ENCODE results near the gene RBMS3. TPM values are rescaled to one million over a fixed set of nuclear protein-coding genes. Genes with fewer than 3 reads are reported as not detected.

The RBMS3 gene
- total and polyA plus RNA-seq, 4 donors = 4.8 to 117 (median 29.4) TPM

- H3K9me3 ChIP-seq (ENCODE audit: control insufficient read depth in 4 of 4, insufficient read depth in 3 of 4, low read length in 3 of 4) = no peaks in the 10 kb centered on the region
- peaks cover 0 to 36% (median 3%) of the 10 kb centered on the region in 5 donors for H3K4me1 ChIP-seq (ENCODE audit: control insufficient read depth in 5 of 5, insufficient read depth in 5 of 5, low read length in 5 of 5)
- peak overlapping the region; percentile 86 to 99 for H3K9ac ChIP-seq (ENCODE audit: insufficient read depth in 1 of 2, low read length in 2 of 2)
- no peaks in the 10 kb centered on the region for H3K27me3 ChIP-seq (ENCODE audit: control insufficient read depth in 3 of 3, insufficient read depth in 3 of 3, low read length in 2 of 3)
- no peak for TF ChIP-seq CTCF (IDR thresholded peaks at IDR 0.05; ENCODE audit: control extremely low read depth, extremely low read depth)
- WGBS, 2 donors = 40 to 66% methylated on average over 4 of the region's 4 CpGs
- H3K27ac ChIP-seq (ENCODE audit: low read depth in 1 of 2, low read length in 1 of 2) = peak overlapping the region in 1 of 2 donors; percentile 67
- peak overlapping the region; percentile 8 for H3K4me3 ChIP-seq
- ATAC-seq (ENCODE audit: insufficient read depth, low FRiP score) (no peak), DNase-seq (peak in 2 of 3 donors; percentile 69 to 77)
- H3K36me3 ChIP-seq (ENCODE audit: control insufficient read depth in 4 of 4, insufficient read depth in 4 of 4, low read length in 4 of 4) = peaks cover 0 to 3% (median 0%) of the 10 kb centered on the region in 4 donors
Observed at GRCh38 chr3:29283231-29284119, 2.6 kb downstream of the RBMS3 start.

GRCh38 chr3:29284497-29284896 is 3.6 kb downstream of the RBMS3 start:
- Histone ChIP-seq H3K4me1 (ENCODE audit: control insufficient read depth in 5 of 5, insufficient read depth in 5 of 5, low read length in 5 of 5) (peaks cover 0 to 30% (median 3%) of the 10 kb centered on the region in 5 donors), H3K27me3 (ENCODE audit: control insufficient read depth in 3 of 3, insufficient read depth in 3 of 3, low read length in 2 of 3) (no peaks in the 10 kb centered on the region), H3K36me3 (ENCODE audit: control insufficient read depth in 4 of 4, insufficient read depth in 4 of 4, low read length in 4 of 4) (peaks cover 0 to 3% (median 0%) of the 10 kb centered on the region in 4 donors), H3K9ac (ENCODE audit: insufficient read depth in 1 of 2, low read length in 2 of 2) (peak overlapping the region in 1 of 2 donors; percentile 99), H3K9me3 (ENCODE audit: control insufficient read depth in 4 of 4, insufficient read depth in 3 of 4, low read length in 3 of 4) (no peaks in the 10 kb centered on the region), H3K27ac (ENCODE audit: low read depth in 1 of 2, low read length in 1 of 2) (no peak overlapping the region), H3K4me3 (no peak overlapping the region)
- ATAC-seq (ENCODE audit: insufficient read depth, low FRiP score) = no peak
- DNase-seq = peak in 1 of 3 donors; percentile 55
- TF ChIP-seq CTCF (IDR thresholded peaks at IDR 0.05; ENCODE audit: control extremely low read depth, extremely low read depth) = no peak
- 50 to 70% methylated on average over 2 of the region's 2 CpGs for WGBS, 2 donors

- H3K9ac ChIP-seq (ENCODE audit: insufficient read depth in 1 of 2, low read length in 2 of 2) = peak overlapping the region in 1 of 2 donors; percentile 79
- H3K27ac ChIP-seq (ENCODE audit: low read depth in 1 of 2, low read length in 1 of 2) = peak overlapping the region; percentile 11 to 79
- peaks cover 0 to 3% (median 1%) of the 10 kb centered on the region in 4 donors for H3K36me3 ChIP-seq (ENCODE audit: control insufficient read depth in 4 of 4, insufficient read depth in 4 of 4, low read length in 4 of 4)
- no peaks in the 10 kb centered on the region for H3K9me3 ChIP-seq (ENCODE audit: control insufficient read depth in 4 of 4, insufficient read depth in 3 of 4, low read length in 3 of 4)
- H3K27me3 ChIP-seq (ENCODE audit: control insufficient read depth in 3 of 3, insufficient read depth in 3 of 3, low read length in 2 of 3) = no peaks in the 10 kb centered on the region
- 17 to 34% methylated on average over 4 of the region's 4 CpGs for WGBS, 2 donors
- ATAC-seq (ENCODE audit: insufficient read depth, low FRiP score) = no peak
- H3K4me1 ChIP-seq (ENCODE audit: control insufficient read depth in 5 of 5, insufficient read depth in 5 of 5, low read length in 5 of 5) = peaks cover 0 to 29% (median 3%) of the 10 kb centered on the region in 5 donors
- no peak overlapping the region for H3K4me3 ChIP-seq
- TF ChIP-seq CTCF (IDR thresholded peaks at IDR 0.05; ENCODE audit: control extremely low read depth, extremely low read depth) = no peak
- DNase-seq = peak; percentile 15 to 87 (median 82)
Observed at GRCh38 chr3:29285471-29286071, 4.7 kb downstream of the RBMS3 start.

Data from lung (tissue), 12 donors.